Testis (tissue), 2 donors: Measurements from ENCODE around the gene NUP35.
"Not testable (repeated sequence)": the region's sequence is repeated elsewhere in the genome, so short reads cannot be mapped to it uniquely, and the experiment has no call there.

Experiments used
- POLR2A ChIP-seq: fragments of 450-650 bp; IDR thresholded peaks from one replicate; pipeline ENCODE4 v1.6.1; 2017; ENCODE audit warnings: antibody characterized with exemption, mild to moderate bottlenecking, moderate library complexity
- TF ChIP-seq, protein P1 (sequence below), 3 experiments: fragments of 450-650 bp in 2 of 3; fragments of 200-600 bp in 1 of 3; sonication (generic) in 1 of 3; IDR thresholded peaks; one replicate each; pipeline ENCODE4 v1.5.1; 2016 to 2019; ENCODE audit warnings: antibody characterized with exemption in 3 of 3, mild to moderate bottlenecking in 2 of 3, moderate library complexity in 1 of 3

DNA sequence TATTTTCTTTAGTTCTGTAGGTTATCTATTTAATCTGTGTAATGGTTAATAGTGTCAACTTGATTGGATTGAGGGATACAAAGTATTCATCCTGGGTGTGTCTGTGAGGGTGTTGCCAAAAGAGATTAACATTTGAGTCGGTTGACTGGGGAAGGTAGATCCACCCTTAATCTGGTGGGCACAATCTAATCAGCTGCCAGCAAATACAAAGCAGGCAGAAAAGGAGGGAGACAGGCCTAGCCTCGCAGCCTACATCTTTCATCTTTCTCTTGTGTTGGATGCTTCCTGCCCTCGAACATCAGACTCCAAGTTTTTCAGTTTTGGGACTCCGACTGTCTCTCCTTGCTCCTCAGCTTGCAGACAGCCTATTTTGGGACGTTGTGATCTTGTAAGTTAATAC lies 42.7 kb downstream of the NUP35 start:
- TF ChIP-seq, protein P1, sequence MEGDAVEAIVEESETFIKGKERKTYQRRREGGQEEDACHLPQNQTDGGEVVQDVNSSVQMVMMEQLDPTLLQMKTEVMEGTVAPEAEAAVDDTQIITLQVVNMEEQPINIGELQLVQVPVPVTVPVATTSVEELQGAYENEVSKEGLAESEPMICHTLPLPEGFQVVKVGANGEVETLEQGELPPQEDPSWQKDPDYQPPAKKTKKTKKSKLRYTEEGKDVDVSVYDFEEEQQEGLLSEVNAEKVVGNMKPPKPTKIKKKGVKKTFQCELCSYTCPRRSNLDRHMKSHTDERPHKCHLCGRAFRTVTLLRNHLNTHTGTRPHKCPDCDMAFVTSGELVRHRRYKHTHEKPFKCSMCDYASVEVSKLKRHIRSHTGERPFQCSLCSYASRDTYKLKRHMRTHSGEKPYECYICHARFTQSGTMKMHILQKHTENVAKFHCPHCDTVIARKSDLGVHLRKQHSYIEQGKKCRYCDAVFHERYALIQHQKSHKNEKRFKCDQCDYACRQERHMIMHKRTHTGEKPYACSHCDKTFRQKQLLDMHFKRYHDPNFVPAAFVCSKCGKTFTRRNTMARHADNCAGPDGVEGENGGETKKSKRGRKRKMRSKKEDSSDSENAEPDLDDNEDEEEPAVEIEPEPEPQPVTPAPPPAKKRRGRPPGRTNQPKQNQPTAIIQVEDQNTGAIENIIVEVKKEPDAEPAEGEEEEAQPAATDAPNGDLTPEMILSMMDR (IDR thresholded peaks at IDR 0.05) = not testable (repeated sequence)
- not testable (repeated sequence) for TF ChIP-seq POLR2A
